Tibial artery (tissue), 4 donors: ENCODE measurements around the gene AFF3.
"Not testable (repeated sequence)": the region's sequence is repeated elsewhere in the genome, so short reads cannot be mapped to it uniquely, and the experiment has no call there.

Experiments
- DNase-seq, 2 donors: peaks; one replicate each; pipeline ENCODE4 v3.0.0-alpha.2; 2019
- H3K27ac ChIP-seq, 2 donors: fragments of 200-600 bp; sonication (generic) in 1 of 2; 1 replicate in 1 of 2; 2 replicates in 1 of 2; pipeline ENCODE4 v1.5.1; 2018 to 2019; ENCODE audit warnings: mild to moderate bottlenecking in 1 of 2
- H3K27me3 ChIP-seq, 2 donors: fragments of 200-600 bp; sonication (generic) in 1 of 2; one replicate each; pipeline versions ENCODE4 v1.5.1 to v1.6.0; 2016 to 2019
- H3K36me3 ChIP-seq, 3 donors: fragments of 200-600 bp; sonication (generic) in 2 of 3; one replicate each; pipeline ENCODE4 v1.5.1; 2016 to 2019; ENCODE audit warnings: mild to moderate bottlenecking in 2 of 3
- H3K4me1 ChIP-seq, 4 donors: fragments of 200-600 bp; sonication (generic) in 2 of 4; 1 replicate in 3 of 4; 2 replicates in 1 of 4; pipeline ENCODE4 v1.5.1; 2016 to 2019
- H3K4me3 ChIP-seq, 2 donors: fragments of 200-600 bp; sonication (generic) in 1 of 2; 1 replicate in 1 of 2; 2 replicates in 1 of 2; pipeline ENCODE4 v1.5.1; 2018 to 2019; ENCODE audit warnings: mild to moderate bottlenecking in 2 of 2
- H3K9me3 ChIP-seq, 3 donors: fragments of 200-600 bp; sonication (generic) in 1 of 3; one replicate each; pipeline ENCODE4 v1.5.1; 2016 to 2019
- CTCF ChIP-seq, 2 experiments: fragments of 200-600 bp in 1 of 2; fragments of 450-650 bp in 1 of 2; IDR thresholded peaks; one replicate each; pipeline ENCODE4 v1.5.1; 2017 to 2019; ENCODE audit warnings: antibody characterized with exemption in 2 of 2, mild to moderate bottlenecking in 1 of 2, moderate library complexity in 1 of 2
- intact Hi-C: fragments of 100-400 bp; cut with DNase I; formaldehyde crosslinking; loops from one replicate; pipeline ENCODE4 v1.15.0; 2023; ENCODE audit warnings: low total_unique reads

AFF3 gene

GRCh38 chr2:99747842-99748241 is 394.5 kb downstream of the AFF3 start:
- Histone ChIP-seq H3K36me3 (peaks cover 0 to 5% (median 0%) of the 10 kb centered on the region in 3 donors), H3K4me3 (no peak overlapping the region), H3K27me3 (no peaks in the 10 kb centered on the region), H3K9me3 (no peaks in the 10 kb centered on the region), H3K4me1 (no peaks in the 10 kb centered on the region), H3K27ac (no peak overlapping the region)
- TF ChIP-seq CTCF (IDR thresholded peaks at IDR 0.05), result no peak
- intact Hi-C loops, result no loop called here
- DNase-seq, result no peak

- no peak overlapping the region for H3K27ac ChIP-seq
- no peak for TF ChIP-seq CTCF (IDR thresholded peaks at IDR 0.05)
- H3K4me1 ChIP-seq, result no peaks in the 10 kb centered on the region
- H3K9me3 ChIP-seq, result no peaks in the 10 kb centered on the region
- no peaks in the 10 kb centered on the region for H3K27me3 ChIP-seq
- intact Hi-C loops, result no loop called here
- no peak for DNase-seq
- H3K4me3 ChIP-seq, result no peak overlapping the region
- H3K36me3 ChIP-seq, result peaks cover 0 to 5% (median 0%) of the 10 kb centered on the region in 3 donors
Observed at GRCh38 chr2:99743146-99743545, 399.2 kb downstream of the AFF3 start.

- Histone ChIP-seq H3K27ac (no peak overlapping the region), H3K36me3 (no peaks in the 10 kb centered on the region), H3K9me3 (no peaks in the 10 kb centered on the region), H3K4me1 (no peaks in the 10 kb centered on the region), H3K4me3 (no peak overlapping the region), H3K27me3 (no peaks in the 10 kb centered on the region)
- no peak for DNase-seq
- TF ChIP-seq CTCF (IDR thresholded peaks at IDR 0.05), result no peak
- intact Hi-C loops, result no loop called here
Observed at GRCh38 chr2:99737537-99737936, 404.9 kb downstream of the AFF3 start.

GRCh38 chr2:99735753-99736152 is 406.6 kb downstream of the AFF3 start:
- Histone ChIP-seq H3K4me3 (no peak overlapping the region), H3K27ac (no peak overlapping the region), H3K27me3 (no peaks in the 10 kb centered on the region), H3K9me3 (no peaks in the 10 kb centered on the region), H3K36me3 (no peaks in the 10 kb centered on the region), H3K4me1 (no peaks in the 10 kb centered on the region)
- DNase-seq, result no peak
- intact Hi-C loops, result no loop called here
- no peak for TF ChIP-seq CTCF (IDR thresholded peaks at IDR 0.05)

- H3K36me3 ChIP-seq, H3K9me3 ChIP-seq, H3K4me3 ChIP-seq, H3K27me3 ChIP-seq, DNase-seq, H3K4me1 ChIP-seq, intact Hi-C loops, H3K27ac ChIP-seq: not testable (repeated sequence)
Observed at GRCh38 chr2:99735314-99735713, 407.1 kb downstream of the AFF3 start.

GRCh38 chr2:99734236-99734635 is 408.2 kb downstream of the AFF3 start:
- DNase-seq, result no peak
- H3K4me3 ChIP-seq, result no peak overlapping the region
- no peak overlapping the region for H3K27ac ChIP-seq
- intact Hi-C loops, result no loop called here
- no peak for TF ChIP-seq CTCF (IDR thresholded peaks at IDR 0.05)
- peaks cover 0 to 4% (median 1%) of the 10 kb centered on the region in 4 donors for H3K4me1 ChIP-seq
- H3K9me3 ChIP-seq, result no peaks in the 10 kb centered on the region
- H3K36me3 ChIP-seq, result no peaks in the 10 kb centered on the region
- H3K27me3 ChIP-seq, result no peaks in the 10 kb centered on the region
